Neural cell (in vitro differentiated cells): Measurements from ENCODE around the gene HDAC9. TPM values are rescaled to one million over a fixed set of nuclear protein-coding genes. Genes with fewer than 3 reads are reported as not detected.

ENCODE experiments used
- H2AFZ ChIP-seq: fragments of 200-600, 300-800 bp; sonication (generic), shearing (Covaris generic); 2 replicates; pipeline ENCODE4 v1.6.0; 2014; ENCODE audit warnings: low read depth, mild to moderate bottlenecking, antibody characterized with exemption, low read length, moderate library complexity
- H3F3A ChIP-seq: fragments of 200-600 bp; shearing (Covaris generic); 2 replicates; pipeline ENCODE4 v1.6.1; 2016; ENCODE audit warnings: mild to moderate bottlenecking, moderate library complexity, mixed read lengths, antibody characterized with exemption, low read length; ENCODE audit not compliant: insufficient read depth, poor library complexity, severe bottlenecking
- H3K27ac ChIP-seq: fragments of 200-600, 300-800 bp; sonication (generic), shearing (Covaris generic); 2 replicates; pipeline ENCODE4 v1.5.1; 2014; ENCODE audit warnings: mild to moderate bottlenecking, low read length, moderate library complexity
- H3K27me3 ChIP-seq: fragments of 300-800, 200-600 bp; sonication (generic), shearing (Covaris generic); 2 replicates; pipeline ENCODE4 v1.6.0; 2014; ENCODE audit warnings: mild to moderate bottlenecking, low read depth, low read length, moderate library complexity; ENCODE audit not compliant: insufficient read depth
- H3K36me3 ChIP-seq: fragments of 300-800, 200-600 bp; sonication (generic), shearing (Covaris generic); 2 replicates; pipeline ENCODE4 v1.5.1; 2014; ENCODE audit warnings: mild to moderate bottlenecking, antibody characterized with exemption, low read length, moderate library complexity; ENCODE audit not compliant: insufficient read depth
- H3K4me2 ChIP-seq: fragments of 300-800, 200-600 bp; sonication (generic), shearing (Covaris generic); 2 replicates; pipeline ENCODE4 v1.6.0; 2014; ENCODE audit warnings: mild to moderate bottlenecking, low read length
- H3K4me3 ChIP-seq: fragments of 300-800, 200-600 bp; sonication (generic), shearing (Covaris generic); 2 replicates; pipeline ENCODE4 v1.5.1; 2014; ENCODE audit warnings: mild to moderate bottlenecking, low read length, moderate library complexity
- H3K79me2 ChIP-seq: fragments of 200-600 bp; shearing (Covaris generic); replicated peaks from 2 replicates; pipeline ENCODE4 v1.6.0; 2014; ENCODE audit warnings: mild to moderate bottlenecking, low read length, moderate library complexity; ENCODE audit not compliant: insufficient read depth
- H3K9ac ChIP-seq: fragments of 300-800, 200-600 bp; sonication (generic), shearing (Covaris generic); 2 replicates; pipeline ENCODE4 v1.6.1; 2016; ENCODE audit warnings: mild to moderate bottlenecking, low read length, mixed read lengths
- H3K9me2 ChIP-seq: fragments of 200-600 bp; shearing (Covaris generic); 2 replicates; pipeline ENCODE4 v1.6.1; 2016; ENCODE audit warnings: mild to moderate bottlenecking, low read length, mixed read lengths; ENCODE audit not compliant: insufficient read depth
- H3K9me3 ChIP-seq: fragments of 200-600, 300-800 bp; sonication (generic), shearing (Covaris generic); 2 replicates; pipeline ENCODE4 v1.6.1; 2016; ENCODE audit warnings: mild to moderate bottlenecking, mixed run types, low read length, moderate library complexity, mixed read lengths
- H4K20me1 ChIP-seq: fragments of 200-600 bp; shearing (Covaris generic); 2 replicates; pipeline ENCODE4 v1.6.1; 2016; ENCODE audit warnings: mild to moderate bottlenecking, mixed run types; ENCODE audit not compliant: insufficient read depth
- EP300 ChIP-seq: fragments of 450-650 bp; conservative IDR thresholded peaks from 2 replicates; pipeline ENCODE4 v1.6.1; 2014; ENCODE audit warnings: antibody characterized with exemption, mild to moderate bottlenecking, moderate library complexity; ENCODE audit not compliant: poor library complexity, severe bottlenecking
- EZH2 ChIP-seq: fragments of 200-600, 300-800 bp; shearing (Covaris generic), sonication (generic); IDR thresholded peaks from 2 replicates; pipeline ENCODE4 v1.6.1; 2014; ENCODE audit warnings: antibody characterized with exemption, low read length, borderline replicate concordance, mild to moderate bottlenecking; ENCODE audit not compliant: insufficient read depth, poor library complexity, severe bottlenecking
- MXI1 ChIP-seq: fragments of 450-650 bp; conservative IDR thresholded peaks from 2 replicates; pipeline ENCODE4 v1.6.1; 2014; ENCODE audit warnings: antibody characterized with exemption, mild to moderate bottlenecking; ENCODE audit not compliant: poor library complexity, severe bottlenecking
- POLR2AphosphoS5 ChIP-seq: IDR thresholded peaks from 2 replicates; pipeline ENCODE4 v1.6.1; 2012
- RAD21 ChIP-seq: fragments of 450-650 bp; conservative IDR thresholded peaks from 2 replicates; pipeline ENCODE4 v1.6.1; 2014; ENCODE audit warnings: antibody characterized with exemption, mild to moderate bottlenecking, moderate library complexity
- REST ChIP-seq: IDR thresholded peaks from 2 replicates; pipeline ENCODE4 v1.6.1; 2012; ENCODE audit warnings: borderline replicate concordance
- SMC3 ChIP-seq: fragments of 450-650 bp; conservative IDR thresholded peaks from 2 replicates; pipeline ENCODE4 v1.6.1; 2014; ENCODE audit warnings: antibody characterized with exemption, mild to moderate bottlenecking, moderate library complexity; ENCODE audit not compliant: poor library complexity
- TAF1 ChIP-seq: IDR thresholded peaks from 2 replicates; pipeline ENCODE4 v1.6.1; 2012; ENCODE audit warnings: low read depth
- polyA plus RNA-seq: library from polyadenylated mRNA; depleted of rRNA; stranded (reverse); fragments of >200 nt; gene quantifications from 2 replicates; pipeline ENCODE4 v1.2.3, GENCODE V29; 2014
- TF ChIP-seq, protein P1 (sequence below): fragments of 450-650 bp; IDR thresholded peaks from 2 replicates; pipeline ENCODE4 v1.5.1; 2014; ENCODE audit warnings: antibody characterized with exemption, mild to moderate bottlenecking, moderate library complexity; ENCODE audit not compliant: poor library complexity, severe bottlenecking

Gene HDAC9
- polyA plus RNA-seq, 1 donor from 2014 or later: 15.9 TPM

- Histone ChIP-seq H3K9me2 (no peaks in the 10 kb centered on the region), H2AFZ (no peak overlapping the region), H3K4me2 (no peak overlapping the region), H3K9ac (no peak overlapping the region), H3K36me3 (no peaks in the 10 kb centered on the region), H3K4me3 (no peak overlapping the region), H3K27ac (no peak overlapping the region), H3K27me3 (no peaks in the 10 kb centered on the region), H3K79me2 (peaks cover 3% of the 10 kb centered on the region), H4K20me1 (no peaks in the 10 kb centered on the region), H3F3A (no peaks in the 10 kb centered on the region), H3K9me3 (no peaks in the 10 kb centered on the region)
- no peak for TF ChIP-seq MXI1
- no peak for TF ChIP-seq EP300
- no peak for TF ChIP-seq SMC3
These were observed 13.9 kb downstream of the HDAC9 start for GRCh38 chr7:18509481-18509880.

DNA sequence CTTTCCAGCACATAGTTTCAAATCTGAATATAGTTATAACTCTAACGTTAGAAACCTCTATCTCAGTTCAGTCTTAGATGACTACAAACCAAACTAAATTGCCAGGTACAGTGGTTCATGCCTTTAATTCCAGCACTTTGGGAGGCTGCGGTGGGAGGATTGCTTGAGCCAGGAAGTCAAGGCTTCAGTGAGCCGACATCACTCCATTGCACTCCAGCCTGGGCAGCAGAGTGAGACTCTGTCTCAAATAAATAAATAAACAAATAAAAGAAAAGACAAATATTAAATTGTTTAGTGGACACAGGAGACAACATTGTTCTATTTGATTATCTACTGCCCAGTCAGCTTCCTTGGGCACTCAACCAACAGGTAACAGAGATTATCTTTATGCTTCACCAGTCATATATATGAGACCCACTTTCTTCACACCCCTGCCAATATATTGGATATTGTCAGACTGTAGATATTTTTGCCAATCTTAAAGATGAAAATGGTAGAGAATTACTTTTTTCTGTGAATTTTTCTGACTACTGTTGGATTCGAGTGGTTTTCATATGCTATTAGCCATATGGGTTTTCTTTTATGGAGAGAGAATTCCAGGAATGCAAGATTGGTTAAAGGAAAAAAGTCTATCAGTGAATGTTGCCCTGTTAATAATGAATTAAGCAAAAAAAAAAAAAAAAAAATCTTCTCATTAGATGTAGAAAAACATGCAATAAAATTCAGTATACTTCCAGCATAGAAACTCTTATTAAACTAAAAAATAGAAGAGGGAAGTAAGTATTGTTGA lies 16.0 kb downstream of the HDAC9 start:
- no peak overlapping the region for H3K4me2 ChIP-seq
- no peaks in the 10 kb centered on the region for H3K36me3 ChIP-seq
- H3K9ac ChIP-seq: no peak overlapping the region
- TF ChIP-seq, protein P1, sequence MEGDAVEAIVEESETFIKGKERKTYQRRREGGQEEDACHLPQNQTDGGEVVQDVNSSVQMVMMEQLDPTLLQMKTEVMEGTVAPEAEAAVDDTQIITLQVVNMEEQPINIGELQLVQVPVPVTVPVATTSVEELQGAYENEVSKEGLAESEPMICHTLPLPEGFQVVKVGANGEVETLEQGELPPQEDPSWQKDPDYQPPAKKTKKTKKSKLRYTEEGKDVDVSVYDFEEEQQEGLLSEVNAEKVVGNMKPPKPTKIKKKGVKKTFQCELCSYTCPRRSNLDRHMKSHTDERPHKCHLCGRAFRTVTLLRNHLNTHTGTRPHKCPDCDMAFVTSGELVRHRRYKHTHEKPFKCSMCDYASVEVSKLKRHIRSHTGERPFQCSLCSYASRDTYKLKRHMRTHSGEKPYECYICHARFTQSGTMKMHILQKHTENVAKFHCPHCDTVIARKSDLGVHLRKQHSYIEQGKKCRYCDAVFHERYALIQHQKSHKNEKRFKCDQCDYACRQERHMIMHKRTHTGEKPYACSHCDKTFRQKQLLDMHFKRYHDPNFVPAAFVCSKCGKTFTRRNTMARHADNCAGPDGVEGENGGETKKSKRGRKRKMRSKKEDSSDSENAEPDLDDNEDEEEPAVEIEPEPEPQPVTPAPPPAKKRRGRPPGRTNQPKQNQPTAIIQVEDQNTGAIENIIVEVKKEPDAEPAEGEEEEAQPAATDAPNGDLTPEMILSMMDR: no peak
- TF ChIP-seq SMC3 (no peak), MXI1 (no peak), EP300 (no peak), TAF1 (no peak), RAD21 (no peak), EZH2 (no peak), REST (no peak), POLR2AphosphoS5 (no peak)
- no peaks in the 10 kb centered on the region for H3K9me2 ChIP-seq
- no peak overlapping the region for H3K27ac ChIP-seq
- no peaks in the 10 kb centered on the region for H4K20me1 ChIP-seq
- no peak overlapping the region for H3K4me3 ChIP-seq
- no peak overlapping the region for H2AFZ ChIP-seq
- H3K79me2 ChIP-seq: peaks cover 3% of the 10 kb centered on the region
- H3F3A ChIP-seq: no peaks in the 10 kb centered on the region
- H3K9me3 ChIP-seq: no peaks in the 10 kb centered on the region
- no peaks in the 10 kb centered on the region for H3K27me3 ChIP-seq
